IMR-90 (cell line): Measurements from ENCODE around the gene RABIF.

Source experiments
- BHLHE40 ChIP-seq: fragments of 150-350 bp; IDR thresholded peaks from 2 replicates; pipeline ENCODE4 v1.6.1; 2016; ENCODE audit warnings: mild to moderate bottlenecking, low read depth, low read length
- CEBPB ChIP-seq: IDR thresholded peaks from 2 replicates; pipeline ENCODE4 v1.6.1; 2012; ENCODE audit warnings: low read depth, low read length, improper control_type of control experiment
- CTCF ChIP-seq: conservative IDR thresholded peaks from 2 replicates; pipeline ENCODE4 v1.5.1; 2012; ENCODE audit warnings: mild to moderate bottlenecking, low read depth, low read length, improper control_type of control experiment
- FOS ChIP-seq: fragments of 150-350 bp; IDR thresholded peaks from 2 replicates; pipeline ENCODE4 v1.6.1; 2016; ENCODE audit warnings: low read depth, low read length
- MAZ ChIP-seq: IDR thresholded peaks from 2 replicates; pipeline ENCODE4 v1.6.1; 2012; ENCODE audit warnings: low read depth, mild to moderate bottlenecking, low read length, improper control_type of control experiment, moderate library complexity, borderline replicate concordance
- MXI1 ChIP-seq: IDR thresholded peaks from 2 replicates; pipeline ENCODE4 v1.6.1; 2012; ENCODE audit warnings: low read depth, mild to moderate bottlenecking, low read length, moderate library complexity, borderline replicate concordance
- NFE2L2 ChIP-seq: fragments of 150-350 bp; IDR thresholded peaks from 2 replicates; pipeline ENCODE4 v1.6.1; 2016; ENCODE audit warnings: low read depth, mild to moderate bottlenecking, low read length
- POLR2A ChIP-seq: IDR thresholded peaks from 2 replicates; pipeline ENCODE4 v1.6.1; 2012; ENCODE audit warnings: mild to moderate bottlenecking, low read depth, low read length
- RAD21 ChIP-seq: IDR thresholded peaks from 2 replicates; pipeline ENCODE4 v1.6.1; 2012; ENCODE audit warnings: low read length, improper control_type of control experiment
- RCOR1 ChIP-seq: IDR thresholded peaks from 2 replicates; pipeline ENCODE4 v1.6.1; 2012; ENCODE audit warnings: mild to moderate bottlenecking, low read length, improper control_type of control experiment; ENCODE audit not compliant: insufficient replicate concordance
- RFX5 ChIP-seq: IDR thresholded peaks from 2 replicates; pipeline ENCODE4 v1.8.0; 2012; ENCODE audit warnings: low read depth, mild to moderate bottlenecking, low read length, moderate library complexity
- SMC3 ChIP-seq: fragments of 150-350 bp; IDR thresholded peaks from 2 replicates; pipeline ENCODE4 v1.6.1; 2016; ENCODE audit warnings: low read depth, mild to moderate bottlenecking, antibody characterized with exemption, low read length, moderate library complexity
- TF ChIP-seq, protein P1 (sequence below): fragments of 150-350 bp; IDR thresholded peaks from 2 replicates; pipeline ENCODE4 v1.6.1; 2016; ENCODE audit warnings: low read depth, mild to moderate bottlenecking, low read length, moderate library complexity, borderline replicate concordance
- TF ChIP-seq, protein P2 (sequence below): fragments of 150-350 bp; IDR thresholded peaks from 2 replicates; pipeline ENCODE4 v1.6.1; 2017; ENCODE audit warnings: mild to moderate bottlenecking, antibody characterized with exemption, low read length, low read depth

DNA sequence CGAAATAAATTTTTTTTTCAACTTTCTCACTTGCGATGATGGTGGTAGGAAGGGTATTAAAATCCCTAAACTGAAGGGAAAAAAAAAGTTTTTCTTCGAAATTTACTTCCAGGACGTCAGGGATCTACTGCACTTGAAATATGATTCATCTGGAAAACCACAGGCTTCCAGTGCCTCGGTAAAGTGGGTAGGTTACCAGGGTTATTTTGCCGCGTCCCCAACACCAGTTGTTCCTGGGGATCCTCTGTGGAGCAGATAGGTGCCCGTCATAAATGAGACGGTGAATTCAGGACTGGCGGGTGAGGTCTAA is 773 bp downstream of the RABIF start:
- no peak for TF ChIP-seq CTCF
- TF ChIP-seq POLR2A, result no peak
- TF ChIP-seq RAD21, result no peak
- TF ChIP-seq RFX5, result no peak
- TF ChIP-seq, protein P1, sequence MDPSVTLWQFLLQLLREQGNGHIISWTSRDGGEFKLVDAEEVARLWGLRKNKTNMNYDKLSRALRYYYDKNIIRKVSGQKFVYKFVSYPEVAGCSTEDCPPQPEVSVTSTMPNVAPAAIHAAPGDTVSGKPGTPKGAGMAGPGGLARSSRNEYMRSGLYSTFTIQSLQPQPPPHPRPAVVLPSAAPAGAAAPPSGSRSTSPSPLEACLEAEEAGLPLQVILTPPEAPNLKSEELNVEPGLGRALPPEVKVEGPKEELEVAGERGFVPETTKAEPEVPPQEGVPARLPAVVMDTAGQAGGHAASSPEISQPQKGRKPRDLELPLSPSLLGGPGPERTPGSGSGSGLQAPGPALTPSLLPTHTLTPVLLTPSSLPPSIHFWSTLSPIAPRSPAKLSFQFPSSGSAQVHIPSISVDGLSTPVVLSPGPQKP, result no peak
- no peak for TF ChIP-seq RCOR1
- no peak for TF ChIP-seq NFE2L2
- no peak for TF ChIP-seq SMC3
- TF ChIP-seq, protein P2, sequence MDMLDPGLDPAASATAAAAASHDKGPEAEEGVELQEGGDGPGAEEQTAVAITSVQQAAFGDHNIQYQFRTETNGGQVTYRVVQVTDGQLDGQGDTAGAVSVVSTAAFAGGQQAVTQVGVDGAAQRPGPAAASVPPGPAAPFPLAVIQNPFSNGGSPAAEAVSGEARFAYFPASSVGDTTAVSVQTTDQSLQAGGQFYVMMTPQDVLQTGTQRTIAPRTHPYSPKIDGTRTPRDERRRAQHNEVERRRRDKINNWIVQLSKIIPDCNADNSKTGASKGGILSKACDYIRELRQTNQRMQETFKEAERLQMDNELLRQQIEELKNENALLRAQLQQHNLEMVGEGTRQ, result no peak
- no peak for TF ChIP-seq BHLHE40
- TF ChIP-seq FOS, result no peak
- TF ChIP-seq MAZ, result no peak
- TF ChIP-seq MXI1, result no peak
- TF ChIP-seq CEBPB, result no peak
